Endodermal cell (in vitro differentiated cells): Measurements from ENCODE around the gene EVA1C. TPM values are rescaled to one million over a fixed set of nuclear protein-coding genes. Genes with fewer than 3 reads are reported as not detected.

Experiments
- DNase-seq: peaks from one replicate; pipeline ENCODE4 v3.0.0-alpha.2; 2017
- H3K27ac ChIP-seq: 2 replicates; pipeline ENCODE4 v1.5.1; 2013; ENCODE audit warnings: mild to moderate bottlenecking, low read depth, low read length, moderate library complexity
- H3K27me3 ChIP-seq: 2 replicates; pipeline ENCODE4 v1.6.1; 2013; ENCODE audit warnings: mild to moderate bottlenecking, low read length, moderate library complexity; ENCODE audit not compliant: insufficient read depth, control insufficient read depth, poor library complexity, severe bottlenecking
- H3K36me3 ChIP-seq: 2 replicates; pipeline ENCODE4 v1.7.0; 2013; ENCODE audit warnings: mild to moderate bottlenecking, low read length, moderate library complexity; ENCODE audit not compliant: control insufficient read depth, insufficient read depth
- H3K4me1 ChIP-seq: one replicate; pipeline ENCODE4 v1.7.0; 2013; ENCODE audit warnings: low read length; ENCODE audit not compliant: control insufficient read depth, insufficient read depth
- H3K4me3 ChIP-seq: 2 replicates; pipeline ENCODE4 v1.5.1; 2013; ENCODE audit warnings: mild to moderate bottlenecking, low read length, moderate library complexity
- H3K9ac ChIP-seq: 2 replicates; pipeline ENCODE4 v1.6.1; 2013; ENCODE audit warnings: mild to moderate bottlenecking, low read length, moderate library complexity; ENCODE audit not compliant: poor library complexity, severe bottlenecking; ENCODE audit errors: extremely low read depth
- H3K9me3 ChIP-seq: 2 replicates; pipeline ENCODE4 v1.6.1; 2013; ENCODE audit warnings: mild to moderate bottlenecking, low read length, moderate library complexity; ENCODE audit not compliant: control insufficient read depth
- H3K27ac Mint-ChIP-seq: 2 replicates; pipeline ENCODE4 v1.8.0; 2020; ENCODE audit warnings: mixed read lengths
- H3K27me3 Mint-ChIP-seq: 2 replicates; pipeline ENCODE4 v1.8.0; 2021; ENCODE audit warnings: mild to moderate bottlenecking, mixed read lengths; ENCODE audit not compliant: insufficient read depth
- H3K36me3 Mint-ChIP-seq: 2 replicates; pipeline ENCODE4 v1.8.0; 2020; ENCODE audit warnings: low read depth, mixed read lengths
- H3K4me1 Mint-ChIP-seq: 2 replicates; pipeline ENCODE4 v1.8.0; 2020; ENCODE audit warnings: mixed read lengths
- H3K4me3 Mint-ChIP-seq: 2 replicates; pipeline ENCODE4 v1.8.0; 2020; ENCODE audit warnings: mild to moderate bottlenecking, moderate library complexity, mixed read lengths
- H3K9me3 Mint-ChIP-seq: 2 replicates; pipeline ENCODE4 v1.8.0; 2020; ENCODE audit warnings: mild to moderate bottlenecking, mixed read lengths
- CTCF ChIP-seq: fragments of 200-600 bp; sonication (generic); conservative IDR thresholded peaks from 2 replicates; pipeline ENCODE4 v1.5.0; 2021; ENCODE audit warnings: antibody characterized with exemption, mild to moderate bottlenecking
- WGBS, 2 experiments: methylation state at CpG; one replicate each; pipeline versions ENCODE4 v1.1.5 to v1.1.7; 2013; ENCODE audit warnings: missing lambda C conversion rate in 2 of 2, mixed read lengths in 1 of 2; ENCODE audit not compliant: insufficient coverage in 1 of 2, insufficient read length in 1 of 2; 5-methylcytosine and 5-hydroxymethylcytosine counted together
- total RNA-seq, 2 donors: library from RNA; stranded (reverse); fragmentation: NEBNext Ultra II Directional in 1 of 2; extraction: Animal tissue kit (Norgen Biotek cat#: 25700) in 1 of 2; gene quantifications; 2 replicates in 1 of 2; 3 replicates in 1 of 2; pipeline ENCODE4 v1.2.1, GENCODE V29; 2021

EVA1C gene
- total RNA-seq, 2 donors from 2014 or later, result 0.68 TPM; not detected in 1

- Histone ChIP-seq H3K4me1 (no peaks in the 10 kb centered on the region), H3K27me3 (no peaks in the 10 kb centered on the region), H3K4me3 (no peak overlapping the region), H3K9ac (no peak overlapping the region), H3K36me3 (no peaks in the 10 kb centered on the region), H3K9me3 (no peaks in the 10 kb centered on the region), H3K27ac (no peak overlapping the region)
- peaks cover 2% of the 10 kb centered on the region for H3K27me3 Mint-ChIP-seq
- 86 to 93% methylated on average over 5 to 9 of the region's 9 CpGs for WGBS, 2 experiments
- H3K36me3 Mint-ChIP-seq, result no peaks in the 10 kb centered on the region
- H3K4me3 Mint-ChIP-seq, result no peak overlapping the region
- no peaks in the 10 kb centered on the region for H3K4me1 Mint-ChIP-seq
- no peak for DNase-seq
- no peaks in the 10 kb centered on the region for H3K9me3 Mint-ChIP-seq
- no peak for TF ChIP-seq CTCF
- H3K27ac Mint-ChIP-seq, result no peak overlapping the region
These were observed 69.4 kb downstream of the EVA1C start for GRCh38 chr21:32481875-32482408.

DNA sequence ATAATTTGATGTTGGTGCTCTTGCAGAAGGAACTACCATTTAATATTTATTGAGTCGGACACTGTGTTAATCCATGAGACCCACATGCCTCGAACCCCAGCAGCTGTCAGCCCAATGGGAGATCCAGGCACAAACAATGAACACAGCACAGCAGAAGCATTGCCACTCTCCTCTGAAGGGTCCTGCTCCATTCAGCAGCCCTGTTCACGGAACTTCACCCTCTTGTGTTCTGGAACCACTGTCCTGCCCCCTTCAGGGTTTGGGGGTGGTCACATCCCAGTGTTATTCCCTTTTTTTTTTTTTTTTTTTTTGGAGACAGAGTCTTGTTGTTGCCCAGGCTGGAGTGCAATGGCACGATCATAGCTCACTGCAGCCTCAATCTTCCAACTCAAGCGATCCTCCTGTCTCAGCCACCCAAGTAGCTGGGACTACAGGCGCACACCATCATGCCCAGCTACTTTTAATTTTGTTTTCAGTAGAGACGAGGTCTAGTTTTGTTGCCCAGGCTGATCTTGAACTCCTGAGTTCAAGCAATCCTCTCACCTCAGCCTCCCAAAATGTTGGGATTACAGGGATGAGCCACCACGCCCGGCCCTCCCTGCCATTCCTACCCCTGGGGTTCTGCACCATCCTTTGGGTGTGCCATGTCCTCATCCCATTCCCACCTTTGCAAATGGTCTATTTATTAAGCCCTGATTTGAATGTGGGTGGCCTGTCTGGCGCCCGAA lies 70.2 kb downstream of the EVA1C start:
- Histone ChIP-seq H3K9ac (no peak overlapping the region), H3K36me3 (no peaks in the 10 kb centered on the region), H3K4me1 (no peaks in the 10 kb centered on the region), H3K9me3 (no peaks in the 10 kb centered on the region), H3K4me3 (no peak overlapping the region), H3K27me3 (no peaks in the 10 kb centered on the region), H3K27ac (no peak overlapping the region)
- no peak overlapping the region for H3K4me3 Mint-ChIP-seq
- 84 to 88% methylated on average over 8 to 11 of the region's 11 CpGs for WGBS, 2 experiments
- no peak overlapping the region for H3K27ac Mint-ChIP-seq
- H3K4me1 Mint-ChIP-seq, result no peaks in the 10 kb centered on the region
- H3K27me3 Mint-ChIP-seq, result peaks cover 2% of the 10 kb centered on the region
- no peaks in the 10 kb centered on the region for H3K36me3 Mint-ChIP-seq
- H3K9me3 Mint-ChIP-seq, result no peaks in the 10 kb centered on the region
- no peak for TF ChIP-seq CTCF
- no peak for DNase-seq

- 75 to 90% methylated on average over 2 of the region's 2 CpGs for WGBS, 2 experiments
- DNase-seq, result no peak
- no peak for TF ChIP-seq CTCF
- no peak overlapping the region for H3K27ac Mint-ChIP-seq
- H3K27ac ChIP-seq, result no peak overlapping the region
- no peak overlapping the region for H3K9ac ChIP-seq
- no peak overlapping the region for H3K4me3 ChIP-seq
- H3K9me3 ChIP-seq, result no peaks in the 10 kb centered on the region
- H3K4me3 Mint-ChIP-seq, result no peak overlapping the region
- no peaks in the 10 kb centered on the region for H3K36me3 Mint-ChIP-seq
- no peaks in the 10 kb centered on the region for H3K27me3 ChIP-seq
- no peaks in the 10 kb centered on the region for H3K4me1 Mint-ChIP-seq
- no peaks in the 10 kb centered on the region for H3K4me1 ChIP-seq
- peaks cover 2% of the 10 kb centered on the region for H3K27me3 Mint-ChIP-seq
- H3K36me3 ChIP-seq, result no peaks in the 10 kb centered on the region
- H3K9me3 Mint-ChIP-seq, result no peaks in the 10 kb centered on the region
These were observed 70.7 kb downstream of the EVA1C start for GRCh38 chr21:32483293-32483595.
